Suprapubic skin (tissue), 4 donors: ENCODE results near the gene GPC5.

Source experiments
- CTCF ChIP-seq, 2 donors: fragments of 200-600 bp in 1 of 2; fragments of 450-650 bp in 1 of 2; sonication (generic) in 1 of 2; IDR thresholded peaks; one replicate each; pipeline ENCODE4 v1.5.1; 2016 to 2019; ENCODE audit warnings: antibody characterized with exemption in 2 of 2, mild to moderate bottlenecking in 1 of 2, moderate library complexity in 1 of 2
- EP300 ChIP-seq: sonication (generic); formaldehyde crosslinking; IDR thresholded peaks from one replicate; pipeline ENCODE4 v1.6.1; 2017; ENCODE audit warnings: antibody characterized with exemption
- POLR2A ChIP-seq, 2 donors: fragments of 450-650 bp; IDR thresholded peaks; one replicate each; pipeline ENCODE4 v1.6.1; 2017; ENCODE audit warnings: antibody characterized with exemption in 2 of 2, mild to moderate bottlenecking in 2 of 2, moderate library complexity in 2 of 2
- POLR2AphosphoS5 ChIP-seq, 3 donors: sonication (generic); formaldehyde crosslinking; IDR thresholded peaks; one replicate each; pipeline ENCODE4 v1.6.1; 2017; ENCODE audit warnings: antibody characterized with exemption in 3 of 3

- TF ChIP-seq POLR2AphosphoS5 (IDR thresholded peaks at IDR 0.05) (no peak), CTCF (IDR thresholded peaks at IDR 0.05) (no peak), POLR2A (IDR thresholded peaks at IDR 0.05) (no peak), EP300 (no peak)
Measured at GRCh38 chr13:91351980-91352379, 46.4 kb upstream of the GPC5 start.
